ENCODE data around the gene PTPDC1. TPM values are rescaled to one million over a fixed set of nuclear protein-coding genes. Genes with fewer than 3 reads are reported as not detected.

PTPDC1 gene
- total RNA-seq, 1 donor from 2014 or later = 13.0 TPM

DNA sequence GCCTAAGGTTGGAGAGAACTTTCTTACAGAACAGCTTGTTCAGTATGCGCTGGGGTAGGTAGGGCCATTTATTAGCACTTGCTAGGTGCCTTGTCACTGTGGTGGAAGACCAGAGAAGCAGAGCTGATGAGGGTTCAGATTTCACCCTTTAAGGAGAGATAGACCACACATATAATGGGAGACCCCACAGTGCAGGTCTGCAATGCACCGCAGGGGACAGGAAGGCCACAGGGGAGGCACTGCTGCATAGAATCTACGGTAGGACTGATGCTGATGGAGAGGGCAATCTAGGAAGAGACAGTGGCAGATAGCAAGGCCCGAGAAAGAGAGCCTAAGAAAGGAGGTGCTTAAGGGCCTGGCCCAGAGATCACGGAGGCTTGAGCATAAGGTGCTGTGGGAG, 64.2 kb downstream of the PTPDC1 start:
- Histone ChIP-seq H3K27ac (no peak overlapping the region), H3K36me3 (no peaks in the 10 kb centered on the region), H3K27me3 (no peaks in the 10 kb centered on the region), H3K4me3 (no peak overlapping the region), H3K9me3 (no peaks in the 10 kb centered on the region), H3K4me1 (peaks cover 6% of the 10 kb centered on the region)
- intact Hi-C loops (cut with DNase I) = no loop called here
- DNase-seq (ENCODE audit: extremely low spot score in 2 of 2) = no peak
- no peak for TF ChIP-seq POLR2A (IDR thresholded peaks at IDR 0.05)
- TF ChIP-seq, protein P1, sequence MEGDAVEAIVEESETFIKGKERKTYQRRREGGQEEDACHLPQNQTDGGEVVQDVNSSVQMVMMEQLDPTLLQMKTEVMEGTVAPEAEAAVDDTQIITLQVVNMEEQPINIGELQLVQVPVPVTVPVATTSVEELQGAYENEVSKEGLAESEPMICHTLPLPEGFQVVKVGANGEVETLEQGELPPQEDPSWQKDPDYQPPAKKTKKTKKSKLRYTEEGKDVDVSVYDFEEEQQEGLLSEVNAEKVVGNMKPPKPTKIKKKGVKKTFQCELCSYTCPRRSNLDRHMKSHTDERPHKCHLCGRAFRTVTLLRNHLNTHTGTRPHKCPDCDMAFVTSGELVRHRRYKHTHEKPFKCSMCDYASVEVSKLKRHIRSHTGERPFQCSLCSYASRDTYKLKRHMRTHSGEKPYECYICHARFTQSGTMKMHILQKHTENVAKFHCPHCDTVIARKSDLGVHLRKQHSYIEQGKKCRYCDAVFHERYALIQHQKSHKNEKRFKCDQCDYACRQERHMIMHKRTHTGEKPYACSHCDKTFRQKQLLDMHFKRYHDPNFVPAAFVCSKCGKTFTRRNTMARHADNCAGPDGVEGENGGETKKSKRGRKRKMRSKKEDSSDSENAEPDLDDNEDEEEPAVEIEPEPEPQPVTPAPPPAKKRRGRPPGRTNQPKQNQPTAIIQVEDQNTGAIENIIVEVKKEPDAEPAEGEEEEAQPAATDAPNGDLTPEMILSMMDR (IDR thresholded peaks at IDR 0.05) = no peak
- TF ChIP-seq POLR2AphosphoS5 (IDR thresholded peaks at IDR 0.05; ENCODE audit: insufficient read depth in 1 of 2, low read depth in 1 of 2) = no peak

DNA sequence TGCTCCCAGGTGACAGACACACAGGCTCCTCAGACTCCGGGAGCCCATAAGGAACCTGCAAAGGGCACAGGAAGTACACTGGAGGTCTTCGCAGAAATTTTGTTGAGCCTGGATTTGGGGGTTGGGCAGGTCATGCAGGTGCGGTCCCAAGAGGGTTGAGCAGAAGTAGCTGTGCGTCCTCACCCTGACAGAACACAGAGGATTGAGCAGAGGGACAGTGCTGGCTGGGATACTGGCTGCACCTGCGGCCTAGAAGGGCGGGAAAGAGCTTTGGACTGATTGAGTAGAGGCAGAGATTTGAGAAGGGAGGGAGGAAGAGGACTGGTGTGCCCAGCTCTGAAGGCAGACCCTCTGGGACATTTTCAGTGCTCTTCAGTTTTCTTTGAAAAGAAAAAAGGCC, 65.4 kb downstream of the PTPDC1 start:
- Histone ChIP-seq H3K36me3 (no peaks in the 10 kb centered on the region), H3K27ac (no peak overlapping the region), H3K4me1 (no peaks in the 10 kb centered on the region), H3K4me3 (no peak overlapping the region), H3K9me3 (no peaks in the 10 kb centered on the region), H3K27me3 (no peaks in the 10 kb centered on the region)
- no peak for DNase-seq (ENCODE audit: extremely low spot score in 2 of 2)
- TF ChIP-seq POLR2A (IDR thresholded peaks at IDR 0.05) (no peak), POLR2AphosphoS5 (IDR thresholded peaks at IDR 0.05; ENCODE audit: insufficient read depth in 1 of 2, low read depth in 1 of 2) (no peak)
- TF ChIP-seq, protein P1 (IDR thresholded peaks at IDR 0.05) = no peak
- intact Hi-C loops (cut with DNase I) = no loop called here

DNA sequence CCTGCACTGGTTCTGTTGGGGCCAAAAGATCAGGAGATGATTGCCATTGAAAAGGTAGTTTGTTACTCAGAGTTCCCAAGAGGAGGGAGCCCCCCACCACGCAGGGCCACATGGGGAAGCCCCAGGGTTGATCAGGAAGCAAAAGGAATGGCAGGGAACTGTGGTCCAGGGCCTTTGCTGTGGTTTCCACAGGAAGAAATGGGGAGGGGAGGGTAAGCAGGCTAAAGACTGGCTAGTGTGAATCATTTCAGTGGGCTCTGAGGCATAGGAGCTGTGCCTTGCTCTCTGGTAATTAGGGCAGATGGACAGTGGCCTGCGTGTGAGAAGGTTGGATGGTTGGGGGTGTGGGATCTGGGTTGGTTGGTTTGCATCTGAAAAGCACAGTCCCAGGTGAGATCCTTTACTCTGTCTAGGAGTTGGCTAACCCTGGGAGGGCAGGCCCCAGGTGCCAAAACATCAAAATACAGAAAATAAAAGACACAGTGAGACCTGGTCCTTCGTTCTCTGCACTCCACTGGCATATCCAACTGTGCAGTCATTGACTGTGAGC, 66.1 kb downstream of the PTPDC1 start:
- TF ChIP-seq, protein P1 (IDR thresholded peaks at IDR 0.05) = no peak
- TF ChIP-seq POLR2A (IDR thresholded peaks at IDR 0.05) = no peak
- no peak for TF ChIP-seq POLR2AphosphoS5 (IDR thresholded peaks at IDR 0.05; ENCODE audit: insufficient read depth in 1 of 2, low read depth in 1 of 2)
- no peak overlapping the region for H3K4me3 ChIP-seq
- no peak overlapping the region for H3K27ac ChIP-seq
- intact Hi-C loops (cut with DNase I) = no loop called here
- H3K9me3 ChIP-seq = no peaks in the 10 kb centered on the region
- H3K4me1 ChIP-seq = no peaks in the 10 kb centered on the region
- H3K36me3 ChIP-seq = no peaks in the 10 kb centered on the region
- no peaks in the 10 kb centered on the region for H3K27me3 ChIP-seq
- no peak for DNase-seq (ENCODE audit: extremely low spot score in 2 of 2)

DNA sequence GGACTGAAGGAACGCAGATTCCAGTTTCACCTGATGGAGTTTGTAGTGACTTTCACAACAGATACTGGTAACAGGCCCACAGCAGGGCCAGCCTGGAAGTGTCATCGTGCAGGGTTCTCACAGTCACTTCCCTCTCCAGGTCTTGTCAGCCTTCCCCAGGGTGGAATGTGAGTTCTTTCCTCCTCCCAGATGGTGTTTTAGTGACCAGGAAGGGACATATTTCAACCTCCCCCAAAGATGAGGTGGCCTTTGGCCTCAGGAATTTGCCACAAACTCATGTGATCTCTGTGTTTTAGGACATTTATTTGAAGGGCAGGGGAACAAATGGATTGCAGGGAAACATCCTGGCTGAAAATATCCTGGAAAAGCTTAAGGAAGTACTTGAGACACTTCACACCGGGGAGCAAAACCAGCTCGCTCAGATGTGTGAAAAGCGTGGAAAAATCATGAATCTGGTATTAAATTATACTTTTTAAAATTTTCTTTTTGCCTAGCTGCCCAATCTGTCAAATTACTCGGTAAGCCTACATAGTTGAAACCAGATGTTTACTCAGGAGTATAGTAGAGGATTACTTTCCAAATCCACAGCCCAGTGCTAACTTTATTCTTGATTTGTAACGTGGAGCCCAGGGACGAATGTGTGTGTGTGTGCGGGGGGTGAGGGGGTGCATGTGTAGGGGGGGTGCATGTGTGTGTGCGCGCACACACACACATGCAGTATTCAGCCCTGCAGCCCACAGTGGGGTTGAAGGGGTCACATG, 66.8 kb downstream of the PTPDC1 start:
- intact Hi-C loops (cut with DNase I) = no loop called here

DNA sequence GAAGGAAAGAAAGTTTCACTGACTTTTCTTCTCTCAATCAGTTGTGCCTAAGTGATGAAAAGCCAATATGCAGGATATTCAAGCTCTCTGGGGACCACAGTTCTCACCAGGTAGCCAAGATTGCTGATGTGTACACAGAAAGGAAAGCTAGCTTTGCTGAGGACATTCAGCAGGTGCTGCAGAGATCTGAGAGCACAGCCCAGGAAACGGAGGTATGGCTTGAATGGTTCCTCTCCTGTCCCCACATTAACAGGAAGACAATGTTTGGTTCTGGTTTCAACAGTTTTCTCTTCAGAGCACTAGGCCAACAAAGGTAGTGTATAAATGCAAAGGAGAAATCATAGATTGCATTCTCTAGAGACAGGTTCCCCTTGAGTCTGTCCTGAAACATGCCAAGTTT, 69.6 kb downstream of the PTPDC1 start:
- TF ChIP-seq, protein P1 (IDR thresholded peaks at IDR 0.05) = no peak
- TF ChIP-seq POLR2A (IDR thresholded peaks at IDR 0.05) = no peak
- no peak for TF ChIP-seq POLR2AphosphoS5 (IDR thresholded peaks at IDR 0.05; ENCODE audit: insufficient read depth in 1 of 2, low read depth in 1 of 2)
- no peaks in the 10 kb centered on the region for H3K9me3 ChIP-seq
- H3K36me3 ChIP-seq = no peaks in the 10 kb centered on the region
- H3K4me3 ChIP-seq = no peak overlapping the region
- H3K27ac ChIP-seq = no peak overlapping the region
- intact Hi-C loops (cut with DNase I) = no loop called here
- no peaks in the 10 kb centered on the region for H3K27me3 ChIP-seq
- peaks cover 15% of the 10 kb centered on the region for H3K4me1 ChIP-seq
- no peak for DNase-seq (ENCODE audit: extremely low spot score in 2 of 2)

More for the DNA sequence above, 66.8 kb downstream of the PTPDC1 start:
- no peak for TF ChIP-seq POLR2A (IDR thresholded peaks at IDR 0.05)
- no peak for TF ChIP-seq POLR2AphosphoS5 (IDR thresholded peaks at IDR 0.05; ENCODE audit: insufficient read depth in 1 of 2, low read depth in 1 of 2)
- H3K4me3 ChIP-seq = no peak overlapping the region
- H3K27ac ChIP-seq = no peak overlapping the region
- H3K4me1 ChIP-seq = no peaks in the 10 kb centered on the region
- H3K9me3 ChIP-seq = no peaks in the 10 kb centered on the region
- no peaks in the 10 kb centered on the region for H3K36me3 ChIP-seq
- H3K27me3 ChIP-seq = no peaks in the 10 kb centered on the region
- peak in 1 of 2 donors; percentile 81 for DNase-seq (ENCODE audit: extremely low spot score in 2 of 2)
